GM12878 (cell line): Measurements from ENCODE around the gene TRDN. TPM values are rescaled to one million over a fixed set of nuclear protein-coding genes. Genes with fewer than 3 reads are reported as not detected.

Experiments used
- ATAC-seq: fragments of 200-7000 bp; cut with Tn5 transposase; 3 replicates; pipeline ENCODE4 v1.9.1; 2020; ENCODE audit warnings: mild to moderate bottlenecking, moderate library complexity
- BruUV-seq: library from RNA; stranded (reverse); fragments of 400-500 nt; replicated peaks from 2 replicates; lab custom pipeline; 2021; lab: Mats Ljungman, UMichigan
- CTCF ChIA-PET: fragments of 300-600 bp; sonication (Branson Sonifier 250); formaldehyde crosslinking; extraction: SDS; loops from one replicate; lab custom pipeline; 2021; ENCODE audit warnings: inconsistent platforms; lab: Yijun Ruan, JAX
- POLR2A ChIA-PET: fragments of 350-600 bp; formaldehyde crosslinking; extraction: SDS; loops from one replicate; lab custom pipeline; 2021; ENCODE audit warnings: inconsistent platforms; lab: Charles Lee
- RAD21 ChIA-PET: fragments of 300-600 bp; sonication (Branson Sonifier 250); formaldehyde crosslinking; loops from one replicate; lab custom pipeline; 2023; ENCODE audit warnings: antibody characterized with exemption; ENCODE audit not compliant: unreplicated experiment; lab: Charles Lee
- SMC1A ChIA-PET: fragments of 300-600 bp; sonication (Branson Sonifier 250); formaldehyde crosslinking; loops from one replicate; lab custom pipeline; 2023; ENCODE audit not compliant: unreplicated experiment, uncharacterized antibody; lab: Charles Lee
- DNase-seq: peaks from one replicate; pipeline ENCODE4 v3.0.0-alpha.2; 2011; ENCODE audit warnings: low read depth, low spot score
- FAIRE-seq: peaks from 3 replicates; lab custom pipeline; 2011; peaks lifted over from hg19 to GRCh38; lab: Jason Lieb, UNC
- H2AFZ ChIP-seq: 2 replicates; pipeline ENCODE4 v1.6.0; 2011; ENCODE audit warnings: low read depth, low read length, control low read depth; ENCODE audit not compliant: control insufficient read depth
- H3K27ac ChIP-seq: 2 replicates; pipeline ENCODE4 v1.5.1; 2011; ENCODE audit warnings: control low read depth; ENCODE audit not compliant: control insufficient read depth, insufficient read depth
- H3K27me3 ChIP-seq, 2 experiments: replicated peaks in 1 of 2; 2 replicates each; pipeline versions ENCODE4 v1.6.0 to v1.6.1; 2011; ENCODE audit warnings: low read length in 1 of 2; ENCODE audit not compliant: control insufficient read depth in 2 of 2, insufficient read depth in 2 of 2
- H3K36me3 ChIP-seq, 2 experiments: 2 replicates each; pipeline ENCODE4 v1.5.1; 2011; ENCODE audit warnings: low read length in 1 of 2; ENCODE audit not compliant: control insufficient read depth in 2 of 2, insufficient read depth in 2 of 2
- H3K4me1 ChIP-seq: 2 replicates; pipeline ENCODE4 v1.6.1; 2011; ENCODE audit warnings: mild to moderate bottlenecking, low read length, moderate library complexity, mixed read lengths; ENCODE audit not compliant: control insufficient read depth, insufficient read depth
- H3K4me2 ChIP-seq: 2 replicates; pipeline ENCODE4 v1.6.0; 2011; ENCODE audit warnings: control low read depth; ENCODE audit not compliant: control insufficient read depth, insufficient read depth
- H3K4me3 ChIP-seq: fragments of 200-600 bp; sonication (generic); 2 replicates; pipeline ENCODE4 v1.5.1; 2016
- H3K79me2 ChIP-seq: 2 replicates; pipeline ENCODE4 v1.6.0; 2011; ENCODE audit warnings: low read length; ENCODE audit not compliant: control insufficient read depth, insufficient read depth
- H3K9ac ChIP-seq: 2 replicates; pipeline ENCODE4 v1.8.0; 2011; ENCODE audit warnings: low read length, control low read depth, mixed read lengths; ENCODE audit not compliant: control insufficient read depth, insufficient read depth
- H3K9me3 ChIP-seq: replicated peaks from 3 replicates; pipeline ENCODE4 v1.5.1; 2011; ENCODE audit warnings: mild to moderate bottlenecking, low read length; ENCODE audit not compliant: control insufficient read depth, insufficient read depth
- H4K20me1 ChIP-seq: 2 replicates; pipeline ENCODE4 v1.6.0; 2011; ENCODE audit not compliant: control insufficient read depth, insufficient read depth
- BMI1 ChIP-seq: fragments of 450-650 bp; IDR thresholded peaks from 2 replicates; pipeline ENCODE4 v1.6.1; 2016; ENCODE audit warnings: mild to moderate bottlenecking, moderate library complexity, borderline replicate concordance
- HCFC1 ChIP-seq: fragments of 150-350 bp; IDR thresholded peaks from 2 replicates; pipeline ENCODE4 v1.6.1; 2014; ENCODE audit warnings: low read length
- LARP7 ChIP-seq: fragments of 450-650 bp; IDR thresholded peaks from 2 replicates; pipeline ENCODE4 v1.6.1; 2017; ENCODE audit warnings: mild to moderate bottlenecking
- NR2C1 ChIP-seq: fragments of 450-650 bp; IDR thresholded peaks from 2 replicates; pipeline ENCODE4 v1.6.1; 2017; ENCODE audit warnings: antibody characterized with exemption, mild to moderate bottlenecking, moderate library complexity
- POLR2AphosphoS2 ChIP-seq: IDR thresholded peaks from 2 replicates; pipeline ENCODE4 v1.6.1; 2011; ENCODE audit warnings: low read depth, mild to moderate bottlenecking, low read length, improper control_type of control experiment, moderate library complexity
- RB1 ChIP-seq: fragments of 450-650 bp; formaldehyde crosslinking; IDR thresholded peaks from 2 replicates; pipeline ENCODE4 v1.6.1; 2017; ENCODE audit warnings: mild to moderate bottlenecking, borderline replicate concordance
- WGBS: methylation state at CpG from one replicate; pipeline ENCODE4 v1.1.6; 2016; ENCODE audit warnings: low lambda C conversion rate; ENCODE audit not compliant: insufficient replicate concordance, insufficient coverage; ENCODE audit errors: missing lambda C conversion rate; 5-methylcytosine and 5-hydroxymethylcytosine counted together
- in situ Hi-C: fragments of 300-500 bp; cut with MboI; formaldehyde crosslinking; loops from 9 replicates; pipeline ENCODE4 v1.14.3; 2018; ENCODE audit warnings: mixed read lengths
- intact Hi-C: fragments of 100-400 bp; cut with micrococcal nuclease; formaldehyde crosslinking; loops from one replicate; pipeline ENCODE4 v1.14.2; 2022; ENCODE audit not compliant: unreplicated experiment
- polyA plus RNA-seq, 11 experiments: library from polyadenylated mRNA; depleted of rRNA in 4 of 11; unstranded in 6 of 11; stranded (reverse) in 5 of 11; fragments of >200 nt; fragmentation: Nextera tagmentation in 4 of 11; fragmentation: Illumina TruSeq in 1 of 11; extraction: Ambion mirVana in 4 of 11; extraction: Trizol in 1 of 11; gene quantifications; 1 replicate in 1 of 11; 2 replicates in 10 of 11; pipeline versions ENCODE4 v1.2.1 to v1.2.3, GENCODE V29; 2011 to 2016; ENCODE audit warnings: inconsistent platforms in 2 of 11, missing spikeins in 2 of 11, low read depth in 1 of 11
- total RNA-seq, 4 experiments: library from RNA; depleted of rRNA in 3 of 4; stranded (reverse); fragments of >200 nt in 3 of 4; fragmentation: Illumina TruSeq in 1 of 4; extraction: Trizol in 1 of 4; gene quantifications; 2 replicates each; pipeline versions ENCODE4 v1.2.1 to v1.2.3, GENCODE V29; 2013 to 2021
- TF ChIP-seq, protein P1 (sequence below): fragments of 450-650 bp; IDR thresholded peaks from 2 replicates; pipeline ENCODE4 v1.6.1; 2017; ENCODE audit warnings: low read depth, mild to moderate bottlenecking, moderate library complexity

Gene TRDN
- total and polyA plus RNA-seq, 10 of the 15 experiments (the other 5 are each of a cell fraction or from before 2014, with no cell fraction given), result not detected

DNA sequence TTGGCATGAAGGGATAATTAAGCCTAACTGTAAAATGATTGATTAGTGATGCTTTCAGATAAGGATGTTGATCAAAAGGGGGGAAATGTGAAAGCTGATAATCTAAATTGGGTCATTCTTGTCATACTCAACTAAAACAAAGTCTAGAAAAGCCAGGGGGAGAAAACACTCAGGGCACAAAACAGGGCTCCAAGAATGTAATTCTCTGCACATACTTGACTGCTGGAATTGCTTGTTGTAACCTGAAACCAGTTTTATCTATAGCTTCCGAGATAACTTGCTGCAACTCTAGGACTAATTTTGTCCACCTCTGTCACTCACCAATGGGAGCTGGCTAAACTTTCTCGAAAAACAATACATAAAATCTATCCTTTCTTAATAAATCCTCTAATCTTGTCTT lies 330.4 kb downstream of the TRDN start:
- Histone ChIP-seq H3K36me3 (no peaks in the 10 kb centered on the region), H4K20me1 (no peaks in the 10 kb centered on the region), H3K79me2 (no peaks in the 10 kb centered on the region), H3K4me3 (no peak overlapping the region)
- ATAC-seq, result no peak
- SMC1A ChIA-PET, result interaction anchor here (2.3 kb wide), 1 partner anchor 437 kb away, joined by 11 read pairs; no protein-coding TSS in a partner anchor
- WGBS, result 0% methylated on average over 2 of the region's 2 CpGs
- no peak for DNase-seq
- TF ChIP-seq POLR2AphosphoS2 (no peak), LARP7 (no peak), RB1 (no peak), HCFC1 (no peak), BMI1 (no peak)
- TF ChIP-seq, protein P1, sequence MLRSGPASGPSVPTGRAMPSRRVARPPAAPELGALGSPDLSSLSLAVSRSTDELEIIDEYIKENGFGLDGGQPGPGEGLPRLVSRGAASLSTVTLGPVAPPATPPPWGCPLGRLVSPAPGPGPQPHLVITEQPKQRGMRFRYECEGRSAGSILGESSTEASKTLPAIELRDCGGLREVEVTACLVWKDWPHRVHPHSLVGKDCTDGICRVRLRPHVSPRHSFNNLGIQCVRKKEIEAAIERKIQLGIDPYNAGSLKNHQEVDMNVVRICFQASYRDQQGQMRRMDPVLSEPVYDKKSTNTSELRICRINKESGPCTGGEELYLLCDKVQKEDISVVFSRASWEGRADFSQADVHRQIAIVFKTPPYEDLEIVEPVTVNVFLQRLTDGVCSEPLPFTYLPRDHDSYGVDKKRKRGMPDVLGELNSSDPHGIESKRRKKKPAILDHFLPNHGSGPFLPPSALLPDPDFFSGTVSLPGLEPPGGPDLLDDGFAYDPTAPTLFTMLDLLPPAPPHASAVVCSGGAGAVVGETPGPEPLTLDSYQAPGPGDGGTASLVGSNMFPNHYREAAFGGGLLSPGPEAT, result no peak
- TF ChIP-seq, all 136 proteins: peak for 0
- ChIA-PET POLR2A (no interaction called here), CTCF (interaction anchor here (1.9 kb wide), 1 partner anchor 437 kb away, joined by 7 read pairs; no protein-coding TSS in a partner anchor), RAD21 (no interaction called here)
- H3K4me1 ChIP-seq, result no peaks in the 10 kb centered on the region
- intact Hi-C loops, result no loop called here
- in situ Hi-C loops, result no loop called here
- no peaks in the 10 kb centered on the region for H3K9me3 ChIP-seq
- H2AFZ ChIP-seq, result no peak overlapping the region
- no peak overlapping the region for H3K9ac ChIP-seq
- FAIRE-seq, result no peak
- no peak overlapping the region for H3K27ac ChIP-seq
- H3K4me2 ChIP-seq, result no peak overlapping the region
- no peaks in the 10 kb centered on the region for H3K27me3 ChIP-seq
- no TSS peak for BruUV-seq

GRCh38 chr6:123295672-123296071 lies 341.1 kb downstream of the TRDN start:
- WGBS, result 25% methylated on average over 7 of the region's 8 CpGs
- POLR2A ChIA-PET, result no interaction called here
- no peaks in the 10 kb centered on the region for H3K4me1 ChIP-seq
- intact Hi-C loops (no loop called here), in situ Hi-C loops (no loop called here)
- DNase-seq (no peak), ATAC-seq (no peak), FAIRE-seq (no peak)
- no peaks in the 10 kb centered on the region for H3K79me2 ChIP-seq
- H3K36me3 ChIP-seq, result no peaks in the 10 kb centered on the region
- CTCF ChIA-PET, result no interaction called here
- no peak overlapping the region for H3K9ac ChIP-seq
- no peak overlapping the region for H3K27ac ChIP-seq
- RAD21 ChIA-PET, result no interaction called here
- H2AFZ ChIP-seq, result no peak overlapping the region
- H3K4me2 ChIP-seq, result no peak overlapping the region
- no peaks in the 10 kb centered on the region for H3K27me3 ChIP-seq
- no TSS peak for BruUV-seq
- H3K9me3 ChIP-seq, result no peaks in the 10 kb centered on the region
- no peaks in the 10 kb centered on the region for H4K20me1 ChIP-seq
- SMC1A ChIA-PET, result no interaction called here
- no peak for TF ChIP-seq NR2C1
- H3K4me3 ChIP-seq, result no peak overlapping the region
